Heart left ventricle (tissue), 16 donors: ENCODE data around the gene IRF8. TPM values are rescaled to one million over a fixed set of nuclear protein-coding genes. Genes with fewer than 3 reads are reported as not detected.

Experiments
- ATAC-seq, 4 donors: fragments of 200-7000 bp; cut with Tn5 transposase; one replicate each; pipeline ENCODE4 v1.9.1; 2020 to 2022; ENCODE audit warnings: moderate library complexity in 4 of 4, mild to moderate bottlenecking in 3 of 4, moderate number of reproducible peaks in 1 of 4
- DNase-seq, 5 donors: peaks; one replicate each; pipeline ENCODE4 v3.0.0-alpha.2; 2020
- H3K27ac ChIP-seq, 12 donors: fragments of 200-600 bp; sonication (generic) in 4 of 12; one replicate each; pipeline versions ENCODE4 v1.5.0 to v1.8.0; 2016 to 2022; ENCODE audit warnings: mild to moderate bottlenecking in 2 of 12
- H3K27me3 ChIP-seq, 9 donors: fragments of 200-600 bp; sonication (generic) in 2 of 9; one replicate each; pipeline versions ENCODE4 v1.5.1 to v1.8.0; 2016 to 2022; ENCODE audit warnings: mild to moderate bottlenecking in 3 of 9
- H3K36me3 ChIP-seq, 9 donors: fragments of 200-600 bp; sonication (generic) in 2 of 9; one replicate each; pipeline versions ENCODE4 v1.5.0 to v1.8.0; 2018 to 2022; ENCODE audit warnings: mild to moderate bottlenecking in 2 of 9
- H3K4me1 ChIP-seq, 12 donors: fragments of 200-600 bp; sonication (generic) in 4 of 12; one replicate each; pipeline versions ENCODE4 v1.5.0 to v1.8.0; 2016 to 2022; ENCODE audit warnings: mild to moderate bottlenecking in 3 of 12
- H3K4me3 ChIP-seq, 12 donors: fragments of 200-600 bp; sonication (generic) in 4 of 12; one replicate each; pipeline versions ENCODE4 v1.5.0 to v1.8.0; 2017 to 2022; ENCODE audit warnings: mild to moderate bottlenecking in 9 of 12, moderate library complexity in 4 of 12
- H3K9me3 ChIP-seq, 12 donors: fragments of 200-600 bp; sonication (generic) in 4 of 12; one replicate each; pipeline versions ENCODE4 v1.5.0 to v1.8.0; 2016 to 2022; ENCODE audit warnings: mild to moderate bottlenecking in 1 of 12
- POLR2A ChIP-seq, 2 donors: fragments of 450-650 bp; IDR thresholded peaks; one replicate each; pipeline ENCODE4 v1.6.1; 2017; ENCODE audit warnings: antibody characterized with exemption in 2 of 2, mild to moderate bottlenecking in 2 of 2, moderate library complexity in 2 of 2
- WGBS, 4 donors: extraction: QIAGEN DNeasy Blood & Tissue Kit in 2 of 4; methylation state at CpG; one replicate each; pipeline versions ENCODE4 v1.1.5 to v1.1.7; 2013 to 2018; 5-methylcytosine and 5-hydroxymethylcytosine counted together
- intact Hi-C, 10 donors: fragments of 100-400 bp; cut with DNase I; formaldehyde crosslinking; loops; one replicate each; pipeline versions ENCODE4 v1.11.1 to v1.14.2; 2022
- polyA plus RNA-seq, 2 donors: library from polyadenylated mRNA; stranded (reverse); fragments of 200-250 nt; gene quantifications; one replicate each; pipeline ENCODE4 v1.2.3, GENCODE V29; 2013
- total RNA-seq, 9 donors: library from RNA; depleted of rRNA in 2 of 9; stranded (reverse); fragments of >200 nt in 2 of 9; fragmentation: NEBNext Ultra II Directional in 3 of 9; extraction: Animal tissue kit (Norgen Biotek cat#: 25700) in 3 of 9; gene quantifications; one replicate each; pipeline versions ENCODE4 v1.1.0 to v1.2.4, GENCODE V29; 2016 to 2023
- TF ChIP-seq, protein P1 (sequence below), 12 donors: fragments of 200-600 bp; sonication (generic) in 4 of 12; IDR thresholded peaks; one replicate each; pipeline versions ENCODE4 v1.5.0 to v1.8.0; 2018 to 2022; ENCODE audit warnings: antibody characterized with exemption in 12 of 12, mild to moderate bottlenecking in 5 of 12
- donor health status: ischemic (EF 13 %, LVEDD 7.1; RV severe dilation, severe dysfunction).
- donor health status: healthy with polysubstance abuse.
- donor health status: DM: no; HTN: yes; CAD: no.
- donor health status: DM: no; HTN: no; CAD: no.
- donor health status: ischemic (EF 25% LVEDD 6.9; RV normal size, moderate dysfunction).
- donor health status: ischemic (EF 25% LVEDD 5.7; RV mildly dilated, moderate dysfunction).
- donor health status: healthy.
- donor health status: DM: yes; HTN: yes; CAD: no.
- donor health status: ischemic (EF 35%, LVEDD 5.7; RV mildly dilated, moderate dysfunction).
- donor health status: nonischemic (EF 11% LVEDD 7.7; RV severe dilation, severe dysfunction).
- donor health status: DM: yes; HTN: yes; CAD: no.
- donor health status: PGD.
- donor health status: ischemic (EF 29% LVEDD 5.4; RV normal size, mild dysfunction).
- donor health status: nonischemic (EF 23%, LVEDD 6.1; RV moderate dilation, normal function).

Gene IRF8
- total and polyA plus RNA-seq, 11 donors = 1.0 to 31.8 (median 3.1) TPM

DNA sequence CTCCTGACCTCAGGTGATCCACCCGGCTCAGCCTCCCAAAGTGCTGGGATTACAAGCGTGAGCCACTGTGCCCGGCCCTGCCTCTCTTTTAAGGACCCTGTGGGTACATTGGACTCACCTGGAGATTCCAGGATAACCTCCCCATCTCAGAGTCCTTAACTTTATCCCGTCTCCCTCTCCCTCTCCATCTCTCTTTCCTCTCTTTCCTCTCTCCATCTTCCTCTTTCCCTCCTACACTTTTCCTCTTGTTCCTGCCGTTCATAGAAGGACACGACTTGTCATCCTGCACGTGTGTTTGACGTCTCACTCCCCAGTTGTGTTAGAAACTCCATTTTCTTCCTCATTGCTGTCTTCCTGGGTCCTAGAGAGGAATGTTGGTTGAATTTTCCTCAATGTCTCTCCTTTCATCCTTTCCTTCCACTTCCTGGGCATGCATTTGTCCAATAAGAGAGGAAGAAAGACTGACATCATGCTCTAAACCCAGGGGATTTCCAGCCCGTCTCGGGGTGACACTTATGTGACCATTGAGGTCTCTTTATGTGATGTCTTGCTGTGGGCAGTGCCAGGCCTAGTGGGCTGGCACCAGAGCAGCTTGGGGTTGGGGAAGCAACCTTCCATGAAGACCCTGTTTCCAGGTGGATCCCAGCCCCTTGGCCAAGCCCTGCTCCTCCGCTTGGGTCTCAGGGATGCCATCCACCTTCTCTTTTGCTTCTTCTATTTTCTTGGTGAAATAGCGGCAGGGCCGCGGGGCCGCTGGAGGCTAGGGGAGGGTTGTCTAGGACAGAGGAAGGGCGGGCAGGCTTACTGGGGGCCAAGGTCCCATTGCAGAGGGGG lies 39.8 kb upstream of the IRF8 start:
- no peak overlapping the region for H3K4me3 ChIP-seq
- intact Hi-C loops = no loop called here
- TF ChIP-seq, protein P1, sequence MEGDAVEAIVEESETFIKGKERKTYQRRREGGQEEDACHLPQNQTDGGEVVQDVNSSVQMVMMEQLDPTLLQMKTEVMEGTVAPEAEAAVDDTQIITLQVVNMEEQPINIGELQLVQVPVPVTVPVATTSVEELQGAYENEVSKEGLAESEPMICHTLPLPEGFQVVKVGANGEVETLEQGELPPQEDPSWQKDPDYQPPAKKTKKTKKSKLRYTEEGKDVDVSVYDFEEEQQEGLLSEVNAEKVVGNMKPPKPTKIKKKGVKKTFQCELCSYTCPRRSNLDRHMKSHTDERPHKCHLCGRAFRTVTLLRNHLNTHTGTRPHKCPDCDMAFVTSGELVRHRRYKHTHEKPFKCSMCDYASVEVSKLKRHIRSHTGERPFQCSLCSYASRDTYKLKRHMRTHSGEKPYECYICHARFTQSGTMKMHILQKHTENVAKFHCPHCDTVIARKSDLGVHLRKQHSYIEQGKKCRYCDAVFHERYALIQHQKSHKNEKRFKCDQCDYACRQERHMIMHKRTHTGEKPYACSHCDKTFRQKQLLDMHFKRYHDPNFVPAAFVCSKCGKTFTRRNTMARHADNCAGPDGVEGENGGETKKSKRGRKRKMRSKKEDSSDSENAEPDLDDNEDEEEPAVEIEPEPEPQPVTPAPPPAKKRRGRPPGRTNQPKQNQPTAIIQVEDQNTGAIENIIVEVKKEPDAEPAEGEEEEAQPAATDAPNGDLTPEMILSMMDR (IDR thresholded peaks at IDR 0.05) = no peak
- no peak for TF ChIP-seq POLR2A (IDR thresholded peaks at IDR 0.05)
- H3K4me1 ChIP-seq = peaks cover 0 to 55% (median 0%) of the 10 kb centered on the region in 12 donors
- peaks cover 0 to 6% (median 0%) of the 10 kb centered on the region in 12 donors for H3K9me3 ChIP-seq
- 72 to 81% (median 74%) methylated on average over 14 to 16 of the region's 16 CpGs for WGBS, 4 donors
- DNase-seq (no peak), ATAC-seq (no peak)
- no peak overlapping the region for H3K27ac ChIP-seq
- no peaks in the 10 kb centered on the region for H3K36me3 ChIP-seq
- H3K27me3 ChIP-seq = peaks cover 0 to 16% (median 8%) of the 10 kb centered on the region in 9 donors

DNA sequence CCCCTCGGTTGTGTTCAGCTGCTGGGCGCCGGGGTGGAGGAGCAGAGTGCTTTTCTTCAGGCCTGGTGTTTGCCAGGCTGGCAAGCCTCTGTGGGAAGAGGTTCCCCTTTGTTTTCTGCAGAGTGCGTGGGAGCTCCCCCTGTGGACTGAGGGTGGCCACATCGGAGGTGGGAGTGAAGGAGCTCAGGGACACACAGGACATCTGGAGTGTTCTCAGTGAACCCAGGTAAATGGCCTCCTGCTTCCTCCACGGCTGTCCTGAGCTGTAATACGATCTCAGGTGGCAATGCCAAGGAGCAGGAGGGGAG lies 39.2 kb upstream of the IRF8 start:
- 62 to 83% (median 64%) methylated on average over 3 to 7 of the region's 7 CpGs for WGBS, 4 donors
- no peak overlapping the region for H3K4me3 ChIP-seq
- peaks cover 0 to 49% (median 0%) of the 10 kb centered on the region in 12 donors for H3K4me1 ChIP-seq
- ATAC-seq (no peak), DNase-seq (no peak)
- no peaks in the 10 kb centered on the region for H3K36me3 ChIP-seq
- H3K9me3 ChIP-seq = peaks cover 0 to 9% (median 0%) of the 10 kb centered on the region in 12 donors
- peaks cover 0 to 16% (median 4%) of the 10 kb centered on the region in 9 donors for H3K27me3 ChIP-seq
- H3K27ac ChIP-seq = no peak overlapping the region
- no peak for TF ChIP-seq POLR2A (IDR thresholded peaks at IDR 0.05)
- TF ChIP-seq, protein P1 (IDR thresholded peaks at IDR 0.05) = peak in 1 of 12 donors; percentile 5
- intact Hi-C loops = no loop called here

DNA sequence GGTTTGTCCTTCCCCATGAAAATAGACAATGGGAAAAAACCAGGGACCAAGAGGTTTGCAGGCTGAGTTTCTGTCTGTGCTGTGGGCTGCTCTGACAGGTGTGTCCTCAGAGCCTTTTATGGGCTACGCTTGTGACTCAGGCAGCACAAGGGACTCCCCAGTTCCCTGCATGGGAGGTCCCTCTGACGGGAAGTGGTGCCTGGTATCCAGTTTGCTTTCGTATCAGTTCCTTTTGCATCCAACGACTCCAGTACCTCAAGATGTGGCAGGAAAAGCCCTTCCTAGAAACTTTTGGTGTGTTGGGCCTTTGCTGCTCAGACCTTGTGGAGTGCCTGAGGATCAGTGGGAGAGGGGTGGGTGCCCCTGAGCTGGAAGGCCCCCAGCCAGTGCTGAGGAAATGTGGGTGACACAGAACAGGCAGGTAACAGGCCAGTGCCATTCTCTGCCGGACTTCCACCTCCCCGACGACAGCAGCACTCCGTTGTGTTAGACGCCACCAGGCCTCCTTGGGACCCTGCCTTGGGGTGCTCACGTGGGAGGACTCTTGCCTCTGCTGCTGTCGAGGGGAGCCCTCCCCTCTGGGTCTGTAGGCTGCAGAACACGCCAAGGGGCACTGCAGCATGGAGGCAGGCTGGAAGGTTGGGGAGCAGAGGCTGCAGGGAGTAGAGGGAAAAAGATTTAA lies 38.4 kb upstream of the IRF8 start:
- H3K36me3 ChIP-seq = no peaks in the 10 kb centered on the region
- intact Hi-C loops = no loop called here
- no peak for TF ChIP-seq POLR2A (IDR thresholded peaks at IDR 0.05)

DNA sequence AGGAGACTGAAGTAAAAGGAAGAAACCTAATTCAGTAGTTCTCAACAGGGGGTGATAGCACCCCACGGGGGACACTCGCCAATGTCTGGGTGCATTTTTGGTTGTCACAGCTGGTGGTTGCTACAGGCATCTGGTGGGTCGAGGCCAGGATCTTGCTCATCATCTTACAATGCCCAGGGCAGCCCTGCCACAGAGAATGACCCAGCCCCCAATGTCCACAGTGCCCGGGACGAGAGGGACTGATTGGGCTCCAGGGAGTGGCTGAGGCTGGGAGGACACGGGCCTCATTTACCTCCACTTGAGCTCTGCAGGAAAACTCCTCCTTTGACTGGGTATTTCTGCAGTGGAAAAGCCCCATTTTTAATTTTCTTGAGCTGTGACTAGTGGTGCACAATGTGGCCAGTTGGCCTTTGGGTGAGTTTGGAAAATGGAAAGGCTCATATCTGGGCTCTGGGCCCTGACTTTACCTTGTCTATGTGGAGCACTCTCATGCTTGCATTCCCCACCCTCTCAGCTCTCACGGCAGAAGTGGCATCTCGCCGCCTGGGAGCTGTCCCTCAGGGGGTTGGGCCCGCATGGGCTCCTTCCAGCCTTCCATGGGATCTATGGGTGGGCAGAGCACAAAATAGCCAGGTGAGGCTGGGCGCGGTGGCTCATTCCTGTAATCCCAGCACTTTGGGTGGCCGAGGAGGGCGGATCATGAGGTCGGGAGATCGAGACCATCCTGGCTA lies 37.7 kb upstream of the IRF8 start:
- Histone ChIP-seq H3K4me1 (peaks cover 0 to 43% (median 0%) of the 10 kb centered on the region in 12 donors), H3K9me3 (peaks cover 0 to 13% (median 0%) of the 10 kb centered on the region in 12 donors), H3K4me3 (no peak overlapping the region), H3K27ac (no peak overlapping the region), H3K27me3 (peaks cover 0 to 13% (median 4%) of the 10 kb centered on the region in 9 donors), H3K36me3 (no peaks in the 10 kb centered on the region)
- DNase-seq (no peak), ATAC-seq (no peak)
- TF ChIP-seq POLR2A (IDR thresholded peaks at IDR 0.05) = no peak
- TF ChIP-seq, protein P1 (IDR thresholded peaks at IDR 0.05) = no peak
- intact Hi-C loops = no loop called here
- 86 to 88% (median 87%) methylated on average over 16 of the region's 16 CpGs for WGBS, 4 donors

More for the DNA sequence above, 38.4 kb upstream of the IRF8 start:
- ATAC-seq (no peak), DNase-seq (no peak)
- Histone ChIP-seq H3K27me3 (peaks cover 0 to 16% (median 4%) of the 10 kb centered on the region in 9 donors), H3K4me3 (no peak overlapping the region), H3K4me1 (peaks cover 0 to 45% (median 0%) of the 10 kb centered on the region in 12 donors), H3K27ac (no peak overlapping the region), H3K9me3 (peaks cover 0 to 12% (median 0%) of the 10 kb centered on the region in 12 donors)
- 73 to 79% (median 75%) methylated on average over 12 of the region's 12 CpGs for WGBS, 4 donors
